IPS-18c (cell line): ENCODE results near the gene MEX3C.

ENCODE experiments used
- H3K4me3 ChIP-seq: 2 replicates; pipeline ENCODE4 v1.7.0; 2013; ENCODE audit warnings: low read depth, mild to moderate bottlenecking, low read length, moderate library complexity; ENCODE audit not compliant: insufficient read depth
- H3K9me3 ChIP-seq: one replicate; pipeline ENCODE4 v1.6.1; 2013; ENCODE audit warnings: mild to moderate bottlenecking, low read length, moderate library complexity; ENCODE audit not compliant: control insufficient read depth, insufficient read depth

The MEX3C gene

GRCh38 chr18:51135795-51136194, 61.7 kb downstream of the MEX3C start:
- Histone ChIP-seq H3K4me3 (no peak overlapping the region), H3K9me3 (no peaks in the 10 kb centered on the region)

GRCh38 chr18:51135364-51135763, 62.1 kb downstream of the MEX3C start:
- H3K9me3 ChIP-seq = no peaks in the 10 kb centered on the region
- H3K4me3 ChIP-seq = no peak overlapping the region

- Histone ChIP-seq H3K4me3 (no peak overlapping the region), H3K9me3 (no peaks in the 10 kb centered on the region)
Measured at GRCh38 chr18:51134721-51135120, 62.8 kb downstream of the MEX3C start.

GRCh38 chr18:51133580-51134160, 63.8 kb downstream of the MEX3C start:
- H3K4me3 ChIP-seq = no peak overlapping the region
- H3K9me3 ChIP-seq = no peaks in the 10 kb centered on the region

DNA sequence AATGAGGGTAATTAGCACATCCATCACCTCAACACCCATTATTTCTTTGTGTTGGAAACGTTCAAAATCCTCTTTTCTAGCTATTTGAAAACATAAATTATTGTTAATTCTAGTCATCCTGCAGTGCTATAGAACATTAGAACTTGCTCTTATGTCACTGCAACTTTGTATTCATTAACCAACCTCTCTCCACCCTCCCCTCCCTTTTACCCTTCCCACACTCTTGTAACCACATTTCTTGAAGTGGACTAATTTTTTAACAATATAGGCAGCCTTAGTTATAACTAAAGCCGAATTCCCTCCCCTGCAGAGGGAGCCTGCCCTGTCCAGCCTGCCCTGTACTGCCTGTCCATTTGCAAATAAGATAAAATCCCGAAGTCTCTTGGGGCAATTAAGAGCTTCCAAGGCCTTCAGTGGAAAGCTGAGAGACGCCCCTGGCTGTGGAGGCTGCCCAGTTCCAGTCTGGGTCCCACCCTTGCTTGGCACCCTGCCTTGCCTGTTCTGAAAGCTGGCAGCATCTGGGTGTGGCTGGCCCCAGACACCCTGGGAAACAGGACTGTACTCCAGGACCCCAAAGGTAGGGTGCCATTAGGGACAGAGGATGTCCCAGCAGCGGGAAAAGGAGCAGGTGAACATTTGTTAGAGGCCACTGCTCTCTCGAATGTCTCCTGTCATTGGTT, 65.1 kb downstream of the MEX3C start:
- Histone ChIP-seq H3K4me3 (no peak overlapping the region), H3K9me3 (no peaks in the 10 kb centered on the region)

DNA sequence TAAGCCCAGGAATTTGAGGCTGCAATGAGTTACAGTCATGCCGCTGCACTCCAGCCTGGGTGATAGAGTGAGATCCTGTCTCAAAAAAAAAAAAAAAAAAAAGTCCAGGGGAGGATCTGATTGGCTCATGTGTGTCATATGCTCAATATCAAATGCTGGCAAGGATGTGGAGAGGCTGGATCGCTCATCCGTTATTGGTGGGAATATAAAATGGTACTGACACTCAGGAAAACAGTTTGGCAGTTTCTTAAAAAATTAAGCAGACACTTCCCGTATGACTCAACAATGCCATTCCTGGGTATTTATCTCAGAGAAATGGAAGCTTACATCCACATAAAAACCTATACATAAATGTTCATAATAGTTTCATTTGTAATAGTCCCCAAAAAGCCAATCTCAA, 68.9 kb downstream of the MEX3C start:
- H3K4me3 ChIP-seq = no peak overlapping the region
- H3K9me3 ChIP-seq = peaks cover 2% of the 10 kb centered on the region

DNA sequence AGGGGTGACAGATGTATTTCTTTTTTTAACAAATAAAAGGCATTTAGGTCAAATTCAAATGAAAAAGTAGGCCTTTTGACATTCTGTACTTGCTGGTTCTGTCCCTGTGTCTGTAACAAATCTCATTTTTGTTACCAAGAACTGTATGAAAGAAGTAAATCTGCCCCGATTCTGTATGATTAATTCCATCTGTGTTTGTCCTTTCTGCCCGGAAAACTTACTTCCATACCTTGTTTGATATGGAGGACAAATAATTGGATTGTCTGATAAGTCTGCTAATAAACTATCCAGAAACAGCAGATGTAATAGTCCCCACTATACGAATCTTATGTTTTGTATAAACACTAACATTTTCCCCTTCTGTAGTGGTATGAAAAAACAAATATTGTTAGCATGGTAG, 69.8 kb downstream of the MEX3C start:
- no peak overlapping the region for H3K4me3 ChIP-seq
- H3K9me3 ChIP-seq = peaks cover 5% of the 10 kb centered on the region

- Histone ChIP-seq H3K9me3 (peaks cover 5% of the 10 kb centered on the region), H3K4me3 (no peak overlapping the region)
Measured at GRCh38 chr18:51125976-51126375, 71.5 kb downstream of the MEX3C start.
